Stomach smooth muscle (tissue), 2 donors: ENCODE results near the gene SEMA3G.

Source experiments
- H3K27ac ChIP-seq: one replicate; pipeline ENCODE4 v1.7.0; 2013; ENCODE audit warnings: mild to moderate bottlenecking, low read length, inconsistent platforms
- H3K27me3 ChIP-seq, 2 donors: one replicate each; pipeline ENCODE4 v1.7.0; 2013; ENCODE audit warnings: low read length in 2 of 2; ENCODE audit not compliant: insufficient read depth in 2 of 2, control insufficient read depth in 1 of 2
- H3K36me3 ChIP-seq, 2 donors: one replicate each; pipeline ENCODE4 v1.7.0; 2013; ENCODE audit warnings: low read length in 2 of 2; ENCODE audit not compliant: control insufficient read depth in 2 of 2, insufficient read depth in 2 of 2
- H3K4me1 ChIP-seq: one replicate; pipeline ENCODE4 v1.7.0; 2013; ENCODE audit warnings: low read length; ENCODE audit not compliant: control insufficient read depth, insufficient read depth
- H3K4me3 ChIP-seq, 2 donors: one replicate each; pipeline ENCODE4 v1.7.0; 2013; ENCODE audit warnings: low read length in 2 of 2
- H3K9ac ChIP-seq, 2 donors: one replicate each; pipeline ENCODE4 v1.7.0; 2013; ENCODE audit warnings: low read length in 2 of 2, mild to moderate bottlenecking in 1 of 2
- H3K9me3 ChIP-seq, 2 donors: one replicate each; pipeline ENCODE4 v1.7.0; 2013; ENCODE audit warnings: low read length in 2 of 2; ENCODE audit not compliant: control insufficient read depth in 2 of 2
- donor health status: healthy.
- donor health status: Pancreatic carcinoma.

Gene SEMA3G

DNA sequence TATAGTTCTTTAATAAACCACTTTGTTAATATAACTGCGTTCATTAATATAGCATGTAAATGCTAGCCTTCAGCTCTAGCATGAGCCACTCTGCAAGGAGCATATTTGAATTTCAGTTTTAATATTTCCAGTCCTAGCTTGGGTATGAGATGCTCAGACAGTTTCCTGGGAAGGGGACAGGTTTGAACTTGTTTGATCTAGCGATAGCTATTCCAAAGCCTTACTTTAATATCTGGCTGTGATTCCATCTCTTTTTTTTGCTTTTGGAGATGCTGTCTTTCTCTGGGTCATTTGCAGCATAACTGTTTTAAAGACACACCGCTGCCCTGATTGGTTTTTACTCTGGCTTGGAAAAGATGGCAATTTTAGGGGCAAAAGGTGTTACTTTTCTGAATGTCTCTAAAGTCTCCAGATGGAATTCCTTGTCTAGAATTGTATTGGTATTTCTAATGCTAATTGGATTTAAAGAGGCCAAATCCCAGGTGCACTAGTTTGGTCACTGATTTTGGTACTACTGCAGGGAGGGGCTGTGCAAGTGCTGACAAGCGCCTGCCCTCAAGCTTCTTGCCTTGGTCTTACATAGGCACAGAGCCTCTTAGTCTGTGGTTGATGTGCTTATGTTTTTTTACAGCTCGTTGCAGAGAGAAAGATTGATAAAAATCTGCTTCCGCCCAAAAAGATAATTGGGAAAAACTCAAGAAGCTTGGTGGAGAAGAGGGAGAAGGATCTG lies 13.3 kb upstream of the SEMA3G start:
- H3K27ac ChIP-seq, result no peak overlapping the region
- H3K36me3 ChIP-seq, result peaks cover 27 to 31% of the 10 kb centered on the region in 2 donors
- H3K4me1 ChIP-seq, result peaks cover 29% of the 10 kb centered on the region
- H3K9ac ChIP-seq, result no peak overlapping the region
- H3K9me3 ChIP-seq, result no peaks in the 10 kb centered on the region
- no peak overlapping the region for H3K4me3 ChIP-seq
- no peaks in the 10 kb centered on the region for H3K27me3 ChIP-seq

DNA sequence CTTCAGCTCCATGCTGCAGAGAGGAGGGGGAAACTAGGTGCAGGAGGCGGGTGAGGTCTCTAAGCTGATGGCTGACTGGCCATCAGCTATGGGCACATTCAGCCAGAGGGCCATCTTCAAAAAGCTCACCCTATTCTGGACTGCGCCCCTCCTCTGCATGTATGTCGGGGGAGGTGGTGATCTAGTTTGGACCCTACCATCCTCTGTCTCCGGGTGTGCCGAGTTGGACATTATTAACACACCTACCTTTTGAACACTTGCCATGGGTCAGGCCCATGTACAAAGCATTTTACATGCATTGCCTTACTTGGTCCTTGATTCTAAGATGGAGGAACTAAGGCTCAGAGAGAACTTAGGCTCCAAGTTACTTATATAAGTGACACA lies 11.9 kb upstream of the SEMA3G start:
- H3K27ac ChIP-seq, result peak overlapping the region; percentile 85
- peak overlapping the region; percentile 58 to 92 for H3K4me3 ChIP-seq
- H3K9ac ChIP-seq, result peak overlapping the region; percentile 87 to 99
- no peaks in the 10 kb centered on the region for H3K9me3 ChIP-seq
- peaks cover 29% of the 10 kb centered on the region for H3K4me1 ChIP-seq
- H3K36me3 ChIP-seq, result peaks cover 26 to 27% of the 10 kb centered on the region in 2 donors
- no peaks in the 10 kb centered on the region for H3K27me3 ChIP-seq

DNA sequence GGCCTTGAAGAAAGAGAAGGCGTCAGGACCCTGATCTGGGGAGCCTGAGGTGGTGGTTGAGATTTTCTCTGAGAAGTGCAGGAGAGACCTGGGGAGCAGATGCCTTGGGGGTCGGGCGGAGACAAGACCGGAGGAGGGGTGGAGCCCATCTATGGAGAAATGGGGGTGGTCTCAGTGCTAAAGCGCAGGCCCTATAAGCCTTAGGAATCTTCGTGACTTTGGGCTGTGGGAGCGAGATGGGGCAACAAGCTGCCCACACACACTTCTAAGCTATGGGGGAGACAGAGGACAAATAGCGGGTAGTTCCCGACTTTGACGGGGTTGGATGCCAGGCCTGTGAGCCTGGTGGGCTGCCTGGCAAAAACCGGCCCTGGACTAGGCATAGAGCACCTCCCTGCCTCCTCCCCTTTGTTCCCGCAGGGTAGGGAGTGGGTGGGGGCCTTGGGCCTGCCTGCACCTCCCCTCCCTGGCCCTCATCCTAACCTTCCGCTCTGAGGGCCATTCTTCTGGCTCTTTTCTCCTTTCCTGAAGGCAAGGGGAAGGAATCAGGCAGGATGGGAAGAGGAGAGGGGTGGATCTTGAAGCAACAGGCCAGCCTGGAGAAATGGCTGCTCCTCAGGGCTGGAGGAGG lies 11.4 kb upstream of the SEMA3G start:
- Histone ChIP-seq H3K9me3 (no peaks in the 10 kb centered on the region), H3K9ac (peak overlapping the region; percentile 87 to 99), H3K36me3 (peaks cover 24 to 27% of the 10 kb centered on the region in 2 donors), H3K27me3 (no peaks in the 10 kb centered on the region), H3K4me1 (peaks cover 29% of the 10 kb centered on the region), H3K4me3 (peak overlapping the region; percentile 58 to 92), H3K27ac (peak overlapping the region; percentile 85)

DNA sequence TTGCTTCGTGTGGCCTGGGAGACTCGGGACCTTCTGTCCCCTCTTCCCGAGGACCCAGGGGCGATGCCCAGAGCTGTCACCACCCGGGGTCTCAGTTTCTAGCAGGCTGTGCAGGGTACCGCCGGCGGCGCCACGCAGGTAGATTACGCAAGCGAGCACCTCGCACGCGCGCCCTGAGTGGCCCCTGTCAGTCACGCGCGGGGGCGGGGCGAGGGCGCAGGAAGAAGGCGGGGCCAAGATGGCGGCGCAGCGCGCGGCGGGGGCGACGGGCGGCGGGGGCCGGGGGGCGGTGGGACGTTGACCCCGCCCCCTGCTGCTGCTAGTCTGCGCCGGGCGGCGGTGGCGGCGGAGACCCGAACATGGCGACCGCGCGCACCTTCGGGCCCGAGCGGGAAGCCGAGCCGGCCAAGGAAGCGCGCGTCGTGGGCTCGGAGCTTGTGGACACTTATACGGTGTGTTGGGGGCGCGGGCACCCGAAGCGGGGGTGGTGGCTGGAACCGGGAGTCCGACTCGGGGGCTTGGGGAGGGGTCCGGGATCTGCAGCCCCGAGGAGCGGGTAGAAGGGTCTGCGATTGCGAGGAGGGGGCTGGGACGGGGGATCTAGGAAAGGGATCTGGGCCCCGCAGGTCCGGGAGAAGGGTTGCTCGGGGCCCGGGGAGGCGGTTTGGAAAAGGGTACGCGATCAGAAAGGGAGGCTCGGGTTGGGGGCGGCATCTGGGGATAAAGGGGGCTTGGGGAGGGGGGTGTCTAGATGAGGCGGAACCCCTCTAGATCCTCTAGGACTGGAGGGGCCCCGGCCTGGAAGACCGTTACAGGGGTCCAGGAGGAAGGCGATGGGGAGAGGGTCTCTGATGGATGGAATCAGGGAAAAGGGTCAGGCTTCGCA lies 10.6 kb upstream of the SEMA3G start, which contains the start of gene NISCH:
Gene NISCH, plus strand, starts transcription at position 322 of the 886 bp plus-strand sequence. Its CDS starts 38 bp downstream, at position 360.
- Histone ChIP-seq H3K27me3 (no peaks in the 10 kb centered on the region), H3K27ac (peak within 1 kb of the TSS; percentile 85), H3K36me3 (peaks cover 19 to 20% of the 10 kb centered on the region in 2 donors), H3K4me3 (peak within 1 kb of the TSS; percentile 92 to 95), H3K9me3 (no peaks in the 10 kb centered on the region), H3K4me1 (peaks cover 29% of the 10 kb centered on the region), H3K9ac (peak within 1 kb of the TSS; percentile 94 to 99)

DNA sequence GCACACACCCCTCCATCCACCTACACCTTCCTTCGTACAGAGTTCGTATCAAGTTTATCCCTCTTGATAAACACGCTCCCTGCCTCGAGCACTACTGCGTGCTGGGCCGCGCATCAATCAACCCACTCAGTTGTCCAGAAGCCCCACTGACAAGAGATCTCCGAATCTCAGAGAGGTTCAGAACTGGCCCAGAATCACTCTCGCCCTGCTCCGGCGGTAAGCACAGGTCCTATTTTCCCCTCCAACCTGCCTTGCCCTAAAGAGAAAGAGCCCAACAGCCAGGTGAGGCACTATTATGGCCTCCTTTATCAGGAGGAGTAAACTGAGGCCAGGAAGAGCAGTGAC lies 10.0 kb upstream of the SEMA3G start:
- H3K36me3 ChIP-seq, result peaks cover 17 to 19% of the 10 kb centered on the region in 2 donors
- peak overlapping the region; percentile 94 to 99 for H3K9ac ChIP-seq
- H3K27me3 ChIP-seq, result no peaks in the 10 kb centered on the region
- H3K9me3 ChIP-seq, result no peaks in the 10 kb centered on the region
- peaks cover 29% of the 10 kb centered on the region for H3K4me1 ChIP-seq
- H3K4me3 ChIP-seq, result peak overlapping the region; percentile 92 to 95
- peak overlapping the region; percentile 85 for H3K27ac ChIP-seq

DNA sequence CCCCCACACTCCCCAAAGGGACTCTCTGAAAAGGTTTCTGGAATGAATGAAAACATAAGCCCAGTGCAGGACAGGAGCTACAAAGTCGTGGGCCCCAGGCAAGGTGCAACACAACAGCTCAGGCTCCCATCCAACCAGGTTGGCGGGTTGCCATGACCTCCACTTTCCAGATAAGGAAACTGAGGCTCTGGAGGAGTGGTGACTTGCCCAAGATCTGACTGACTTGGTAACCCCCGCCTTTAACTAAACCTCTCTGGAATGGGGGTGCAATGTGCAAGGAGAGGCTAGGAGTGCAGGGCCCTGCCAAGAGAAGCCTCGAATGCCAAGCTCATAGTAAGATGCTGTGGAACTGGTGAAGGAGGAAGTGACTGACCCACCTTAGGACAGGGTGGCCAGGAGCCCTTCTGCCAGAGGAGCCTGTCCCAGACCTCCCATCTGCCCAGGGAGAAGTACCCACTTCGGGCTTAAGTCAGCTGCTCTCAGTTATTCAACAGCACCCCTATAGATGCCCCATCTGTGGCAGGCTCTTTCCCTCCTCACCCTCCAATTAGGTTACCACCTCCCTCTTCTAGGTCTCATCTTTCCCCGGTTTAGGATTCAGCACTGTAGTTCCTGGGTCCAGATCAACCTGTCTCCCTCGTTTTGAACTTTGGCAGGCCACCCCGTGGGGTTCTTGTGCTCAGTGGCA lies 9.5 kb upstream of the SEMA3G start:
- Histone ChIP-seq H3K27ac (peak overlapping the region; percentile 85), H3K4me3 (peak overlapping the region; percentile 92 to 95), H3K27me3 (no peaks in the 10 kb centered on the region), H3K9ac (peak overlapping the region; percentile 94 to 99), H3K9me3 (no peaks in the 10 kb centered on the region), H3K36me3 (peaks cover 15 to 17% of the 10 kb centered on the region in 2 donors), H3K4me1 (peaks cover 29% of the 10 kb centered on the region)

DNA sequence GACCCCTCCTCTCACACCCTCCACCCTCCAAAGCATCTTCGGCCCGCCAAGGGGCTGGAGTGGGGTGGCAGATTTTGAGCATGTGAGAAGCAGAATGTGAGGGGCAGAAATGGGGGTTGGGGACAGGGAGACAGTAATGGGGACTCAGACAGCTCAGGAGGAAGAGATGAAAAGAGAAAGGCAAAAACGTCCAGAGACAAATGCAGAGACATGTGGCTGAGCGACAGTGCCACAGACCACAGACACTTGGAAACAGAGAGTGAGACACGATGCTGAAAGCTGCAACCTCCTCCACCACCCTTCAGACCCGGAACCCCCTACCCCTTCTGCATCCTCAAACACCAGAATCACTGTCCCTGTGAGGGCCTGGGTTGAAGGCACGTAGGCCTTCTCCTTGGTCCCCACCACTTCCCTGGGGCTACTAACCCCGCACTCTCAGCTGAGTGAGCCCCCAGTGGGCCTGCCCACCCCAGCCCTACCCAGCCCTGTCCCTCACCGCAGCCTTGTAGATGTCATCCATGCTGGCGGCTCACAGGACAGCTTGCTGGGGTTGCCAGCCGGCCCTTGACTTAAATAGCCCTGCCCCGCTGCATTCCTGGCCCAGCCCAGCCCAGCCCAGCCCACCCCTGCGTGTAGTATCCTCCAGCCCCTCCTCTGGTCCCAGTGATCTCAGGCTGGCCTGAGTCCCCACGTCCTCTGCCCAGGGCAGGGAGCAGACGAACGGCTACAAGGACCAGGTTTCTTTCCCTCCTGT lies 8.8 kb upstream of the SEMA3G start, which contains the start of gene TNNC1:
Gene TNNC1, minus strand, starts transcription at position 546 of the 754 bp plus-strand sequence. Its CDS starts 26 bp downstream, at position 520.
- H3K27me3 ChIP-seq, result no peaks in the 10 kb centered on the region
- H3K27ac ChIP-seq, result peak within 1 kb of the TSS; percentile 85
- H3K4me3 ChIP-seq, result peak within 1 kb of the TSS; percentile 92 to 95
- H3K9me3 ChIP-seq, result no peaks in the 10 kb centered on the region
- H3K36me3 ChIP-seq, result peaks cover 8 to 13% of the 10 kb centered on the region in 2 donors
- H3K4me1 ChIP-seq, result peaks cover 29% of the 10 kb centered on the region
- H3K9ac ChIP-seq, result peak within 1 kb of the TSS; percentile 94 to 99

DNA sequence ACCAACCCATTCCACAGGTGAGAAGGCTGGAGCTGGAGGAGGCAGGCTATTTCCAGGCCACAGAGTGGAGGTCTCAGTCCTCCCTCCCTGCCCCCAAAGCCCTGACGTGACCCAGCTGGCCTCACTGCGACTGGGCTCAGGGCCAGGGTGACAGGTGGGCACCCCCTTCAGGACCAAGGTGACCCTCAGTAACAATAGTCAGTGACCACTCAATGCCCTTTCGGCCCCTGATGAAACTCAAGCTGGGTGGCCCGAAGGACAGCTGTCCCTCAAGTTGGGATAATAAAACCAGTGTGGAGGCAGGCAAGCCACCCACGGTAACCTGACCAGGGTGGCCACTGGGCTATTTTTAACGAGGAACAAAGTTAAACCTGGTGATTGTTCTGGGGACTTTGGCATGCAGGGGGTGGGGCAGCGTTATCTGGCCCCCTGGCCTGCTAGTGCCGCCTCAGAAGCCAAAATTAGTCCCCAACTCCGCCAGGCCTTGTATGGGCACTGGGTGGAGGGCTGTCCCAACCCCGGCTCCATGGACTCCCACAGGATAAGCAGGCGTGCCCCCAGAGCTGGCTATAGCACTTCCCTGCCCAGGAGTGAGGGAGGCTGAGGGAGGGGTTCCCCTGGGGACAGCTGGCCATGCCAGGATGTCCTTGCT lies 7.8 kb upstream of the SEMA3G start:
- H3K9ac ChIP-seq, result no peak overlapping the region
- no peaks in the 10 kb centered on the region for H3K27me3 ChIP-seq
- H3K4me1 ChIP-seq, result peaks cover 29% of the 10 kb centered on the region
- H3K9me3 ChIP-seq, result no peaks in the 10 kb centered on the region
- H3K27ac ChIP-seq, result no peak overlapping the region
- no peak overlapping the region for H3K4me3 ChIP-seq
- peaks cover under 1 to 6% of the 10 kb centered on the region in 2 donors for H3K36me3 ChIP-seq

DNA sequence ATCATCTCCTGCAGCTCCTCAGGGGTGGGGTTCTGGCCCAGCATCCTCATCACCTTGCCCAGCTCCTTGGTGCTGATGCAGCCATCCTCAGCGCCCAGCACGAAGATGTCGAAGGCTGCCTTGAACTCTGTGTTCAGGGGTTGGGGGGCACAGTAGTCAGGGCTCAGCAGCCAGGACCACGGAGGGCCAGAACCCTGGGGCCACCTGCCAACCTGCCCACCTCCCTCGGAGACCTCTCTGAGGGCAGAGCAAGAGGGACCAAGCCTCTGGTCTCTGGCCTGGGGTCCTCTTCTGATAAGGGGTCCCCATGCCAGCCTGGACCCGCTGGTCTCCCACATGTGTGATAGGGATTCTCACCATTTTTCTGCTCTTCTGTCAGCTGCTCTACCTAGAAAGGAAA lies 7.2 kb upstream of the SEMA3G start:
- Histone ChIP-seq H3K9ac (no peak overlapping the region), H3K4me3 (no peak overlapping the region), H3K9me3 (no peaks in the 10 kb centered on the region), H3K36me3 (peaks cover 0 to under 1% of the 10 kb centered on the region in 2 donors), H3K27me3 (no peaks in the 10 kb centered on the region), H3K27ac (no peak overlapping the region), H3K4me1 (peaks cover 24% of the 10 kb centered on the region)
